HepG2 (cell line): ENCODE measurements around the gene SPAG9. TPM values are rescaled to one million over a fixed set of nuclear protein-coding genes. Genes with fewer than 3 reads are reported as not detected.

ENCODE experiments used
- CSRNP1 ChIP-seq: sonication (generic); formaldehyde crosslinking; IDR thresholded peaks from 2 replicates; pipeline ENCODE4 v1.8.1; 2023; ENCODE audit warnings: mild to moderate bottlenecking, missing genetic modification reagents
- IKZF4 ChIP-seq: sonication (generic); formaldehyde crosslinking; IDR thresholded peaks from 2 replicates; pipeline ENCODE4 v1.5.1; 2020; ENCODE audit warnings: borderline replicate concordance, mild to moderate bottlenecking, low read depth, missing genetic modification reagents; ENCODE audit errors: not compliant biosample characterization
- LCORL ChIP-seq, 2 experiments: fragments of 450-650 bp in 1 of 2; sonication (generic) in 1 of 2; formaldehyde crosslinking in 1 of 2; IDR thresholded peaks; 2 replicates each; pipeline versions ENCODE4 v1.5.0 to v1.6.1; 2017 to 2020; ENCODE audit warnings: antibody characterized with exemption in 1 of 2, missing genetic modification reagents in 1 of 2
- MTF1 ChIP-seq: sonication (generic); formaldehyde crosslinking; IDR thresholded peaks from 2 replicates; pipeline ENCODE4 v1.5.0; 2020; ENCODE audit warnings: missing genetic modification reagents
- THYN1 ChIP-seq: sonication (generic); formaldehyde crosslinking; IDR thresholded peaks from 2 replicates; pipeline ENCODE4 v1.8.1; 2023; ENCODE audit warnings: low read depth, mild to moderate bottlenecking, moderate library complexity, missing genetic modification reagents, borderline replicate concordance
- TOPORS ChIP-seq: sonication (generic); formaldehyde crosslinking; IDR thresholded peaks from 2 replicates; pipeline ENCODE4 v1.8.0; 2023; ENCODE audit warnings: mild to moderate bottlenecking, missing genetic modification reagents
- ZBED4 ChIP-seq: sonication (generic); formaldehyde crosslinking; IDR thresholded peaks from 2 replicates; pipeline ENCODE4 v1.4.0; 2020; ENCODE audit warnings: missing genetic modification reagents, borderline replicate concordance
- ZBTB1 ChIP-seq: sonication (generic); formaldehyde crosslinking; IDR thresholded peaks from 2 replicates; pipeline ENCODE4 v1.4.0; 2020; ENCODE audit warnings: missing genetic modification reagents, borderline replicate concordance
- ZNF232 ChIP-seq: sonication (generic); formaldehyde crosslinking; IDR thresholded peaks from 2 replicates; pipeline ENCODE4 v1.4.0; 2020; ENCODE audit warnings: missing genetic modification reagents, borderline replicate concordance
- ZNF362 ChIP-seq: sonication (generic); formaldehyde crosslinking; IDR thresholded peaks from 2 replicates; pipeline ENCODE4 v1.4.0; 2020; ENCODE audit warnings: missing genetic modification reagents, mild to moderate bottlenecking, borderline replicate concordance
- ZNF557 ChIP-seq: sonication (generic); formaldehyde crosslinking; IDR thresholded peaks from 2 replicates; pipeline ENCODE4 v1.4.0; 2020; ENCODE audit warnings: missing genetic modification reagents
- ZNF646 ChIP-seq: sonication (generic); formaldehyde crosslinking; IDR thresholded peaks from 2 replicates; pipeline ENCODE4 v1.9.0; 2021; ENCODE audit warnings: mild to moderate bottlenecking, missing genetic modification reagents
- ZNF660 ChIP-seq: sonication (generic); formaldehyde crosslinking; IDR thresholded peaks from 2 replicates; pipeline ENCODE4 v1.5.1; 2020; ENCODE audit warnings: mild to moderate bottlenecking, low read depth, missing genetic modification reagents, borderline replicate concordance
- ZNF776 ChIP-seq: sonication (generic); formaldehyde crosslinking; IDR thresholded peaks from 2 replicates; pipeline ENCODE4 v1.4.0; 2020; ENCODE audit warnings: mild to moderate bottlenecking, missing genetic modification reagents
- polyA plus RNA-seq, 8 experiments: library from polyadenylated mRNA; depleted of rRNA in 3 of 8; stranded (reverse) in 7 of 8; unstranded in 1 of 8; fragments of >200 nt; fragmentation: Illumina TruSeq in 4 of 8; extraction: Trizol in 4 of 8; gene quantifications; 2 replicates each; pipeline versions ENCODE4 v1.2.1 to v1.2.3, GENCODE V29; 2011 to 2016; ENCODE audit warnings: low read depth in 4 of 8, missing spikeins in 1 of 8, mixed read lengths in 1 of 8; ENCODE audit not compliant: insufficient read depth in 1 of 8
- total RNA-seq, 5 experiments: library from RNA; depleted of rRNA; stranded (reverse); fragments of >200 nt; fragmentation: Illumina TruSeq; extraction: Trizol; gene quantifications; 2 replicates each; pipeline ENCODE4 v1.2.3, GENCODE V29; 2016; ENCODE audit warnings: low read depth in 1 of 5

Gene SPAG9
- total and polyA plus RNA-seq, 2 of the 13 experiments (the other 11 are each of a cell fraction or from before 2014, with no cell fraction given), result 43.2 to 78.6 TPM

GRCh38 chr17:50931144-50931908 lies 189.3 kb downstream of the SPAG9 start (continued):
- no peak for TF ChIP-seq ZNF646 (CRISPR knock-in tag)
- no peak for TF ChIP-seq ZBTB1
- TF ChIP-seq MTF1 (CRISPR knock-in tag), result peak; percentile 71
- TF ChIP-seq THYN1 (CRISPR knock-in tag), result no peak
- peak; percentile 87 for TF ChIP-seq ZBED4 (CRISPR knock-in tag)
- peak; percentile 70 for TF ChIP-seq IKZF4
- peak; percentile 68; the same call in 1 of the 2 replicates for TF ChIP-seq ZNF362 (CRISPR knock-in tag)
- no peak for TF ChIP-seq ZNF660
- TF ChIP-seq ZNF776 (CRISPR knock-in tag), result peak; percentile 88
- 0 out of 2 replicates have a peak, but pooled peaks have one; percentile 83 for TF ChIP-seq CSRNP1 (CRISPR knock-in tag)
- TF ChIP-seq ZNF232 (CRISPR knock-in tag), result no peak
- no peak for TF ChIP-seq ZNF557
- TF ChIP-seq LCORL (IDR thresholded peaks at IDR 0.05), result no peak
- peak; percentile 94 for TF ChIP-seq LCORL (CRISPR knock-in tag; IDR thresholded peaks at IDR 0.05)
- TF ChIP-seq TOPORS (CRISPR knock-in tag), result no peak; the same call in 1 of the 2 replicates
